PFSK-1 (cell line): ENCODE data around the gene TEDC2.

Source experiments
- FOXP2 ChIP-seq: optimal IDR thresholded peaks from 2 replicates; pipeline ENCODE3; 2011; ENCODE audit warnings: borderline replicate concordance, control low read depth, inconsistent platforms; ENCODE audit not compliant: insufficient read depth; ENCODE audit errors: extremely low read length, extremely low read depth
- POLR2AphosphoS5 ChIP-seq: IDR thresholded peaks from 2 replicates; pipeline ENCODE4 v1.6.1; 2012; ENCODE audit warnings: low read depth, mild to moderate bottlenecking, control low read depth, low read length, moderate library complexity
- REST ChIP-seq, 2 experiments: IDR thresholded peaks; 2 replicates each; pipeline versions ENCODE4 v1.6.1 to v1.8.0; 2011 to 2012; ENCODE audit warnings: low read depth in 2 of 2, low read length in 2 of 2, control low read depth in 1 of 2, inconsistent platforms in 1 of 2, mild to moderate bottlenecking in 1 of 2, moderate library complexity in 1 of 2; ENCODE audit not compliant: insufficient read depth in 1 of 2
- SIN3A ChIP-seq: IDR thresholded peaks from 2 replicates; pipeline ENCODE4 v1.6.1; 2012; ENCODE audit warnings: mild to moderate bottlenecking, low read length, moderate library complexity, borderline replicate concordance; ENCODE audit not compliant: insufficient read depth
- TAF1 ChIP-seq: IDR thresholded peaks from 2 replicates; pipeline ENCODE4 v1.6.1; 2012; ENCODE audit warnings: low read length, control low read depth, borderline replicate concordance; ENCODE audit not compliant: insufficient read depth

- TF ChIP-seq REST (IDR thresholded peaks at IDR 0.05; ENCODE audit: insufficient read depth in 1 of 2, low read depth in 2 of 2, low read length in 2 of 2) (no peak), SIN3A (no peak), POLR2AphosphoS5 (no peak), FOXP2 (no peak), TAF1 (no peak)
Measured at GRCh38 chr16:2436110-2436509, 23.8 kb upstream of the TEDC2 start.
